ENCODE measurements around the gene ESYT3.
"Not testable (repeated sequence)": the region's sequence is repeated elsewhere in the genome, so short reads cannot be mapped to it uniquely, and the experiment has no call there.

Gene ESYT3

GRCh38 chr3:138412821-138413551 is 21.4 kb upstream of the ESYT3 start:
- DNase-seq, result no peak

GRCh38 chr3:138416236-138416635 is 18.2 kb upstream of the ESYT3 start:
- DNase-seq, result not testable (repeated sequence)

- peak; percentile 87 for DNase-seq
Observed at GRCh38 chr3:138417559-138417982, 16.8 kb upstream of the ESYT3 start.

GRCh38 chr3:138418601-138419206 is 15.7 kb upstream of the ESYT3 start:
- no peak for DNase-seq

GRCh38 chr3:138423316-138423715 is 11.1 kb upstream of the ESYT3 start:
- no peak for DNase-seq

- no peak for DNase-seq
Observed at GRCh38 chr3:138424323-138424722, 10.1 kb upstream of the ESYT3 start.

- no peak for DNase-seq
Observed at GRCh38 chr3:138426211-138426610, 8.2 kb upstream of the ESYT3 start.

GRCh38 chr3:138426754-138427153 is 7.7 kb upstream of the ESYT3 start:
- DNase-seq, result not testable (repeated sequence)

- no peak for DNase-seq
Observed at GRCh38 chr3:138429665-138430064, 4.8 kb upstream of the ESYT3 start.

- no peak for DNase-seq
Observed at GRCh38 chr3:138432576-138433240, 1.7 kb upstream of the ESYT3 start.

GRCh38 chr3:138433892-138434275 is 532 bp upstream of the ESYT3 start:
- DNase-seq, result no peak

- DNase-seq, result peak; percentile 20
Observed at GRCh38 chr3:138434875-138435772, 708 bp downstream of the ESYT3 start.

- DNase-seq, result no peak
Observed at GRCh38 chr3:138435840-138436239, 1.4 kb downstream of the ESYT3 start.

- no peak for DNase-seq
Observed at GRCh38 chr3:138437281-138437680, 2.9 kb downstream of the ESYT3 start.

GRCh38 chr3:138438896-138439295 is 4.5 kb downstream of the ESYT3 start:
- no peak for DNase-seq

GRCh38 chr3:138439646-138440045 is 5.2 kb downstream of the ESYT3 start:
- no peak for DNase-seq

GRCh38 chr3:138440121-138440521 is 5.7 kb downstream of the ESYT3 start:
- peak; percentile 61 for DNase-seq

GRCh38 chr3:138440596-138440995 is 6.2 kb downstream of the ESYT3 start:
- DNase-seq, result no peak

- DNase-seq, result no peak
Observed at GRCh38 chr3:138441256-138441655, 6.8 kb downstream of the ESYT3 start.

GRCh38 chr3:138441742-138442141 is 7.3 kb downstream of the ESYT3 start:
- DNase-seq, result no peak

GRCh38 chr3:138442433-138442832 is 8.0 kb downstream of the ESYT3 start:
- no peak for DNase-seq

GRCh38 chr3:138443091-138443490 is 8.7 kb downstream of the ESYT3 start:
- DNase-seq, result no peak

All from NCI-H1105 (cell line).